ELR (cell line): ENCODE data around the gene SAMD4B.
A peak's percentile ranks its signal among the peaks of the same experiment; 100 is the strongest.
"Not testable (repeated sequence)": the region's sequence is repeated elsewhere in the genome, so short reads cannot be mapped to it uniquely, and the experiment has no call there.

Experiments used
- DNase-seq: peaks from one replicate; pipeline ENCODE4 v3.0.0-alpha.2; 2015; ENCODE audit warnings: low read depth

SAMD4B gene, protein sequence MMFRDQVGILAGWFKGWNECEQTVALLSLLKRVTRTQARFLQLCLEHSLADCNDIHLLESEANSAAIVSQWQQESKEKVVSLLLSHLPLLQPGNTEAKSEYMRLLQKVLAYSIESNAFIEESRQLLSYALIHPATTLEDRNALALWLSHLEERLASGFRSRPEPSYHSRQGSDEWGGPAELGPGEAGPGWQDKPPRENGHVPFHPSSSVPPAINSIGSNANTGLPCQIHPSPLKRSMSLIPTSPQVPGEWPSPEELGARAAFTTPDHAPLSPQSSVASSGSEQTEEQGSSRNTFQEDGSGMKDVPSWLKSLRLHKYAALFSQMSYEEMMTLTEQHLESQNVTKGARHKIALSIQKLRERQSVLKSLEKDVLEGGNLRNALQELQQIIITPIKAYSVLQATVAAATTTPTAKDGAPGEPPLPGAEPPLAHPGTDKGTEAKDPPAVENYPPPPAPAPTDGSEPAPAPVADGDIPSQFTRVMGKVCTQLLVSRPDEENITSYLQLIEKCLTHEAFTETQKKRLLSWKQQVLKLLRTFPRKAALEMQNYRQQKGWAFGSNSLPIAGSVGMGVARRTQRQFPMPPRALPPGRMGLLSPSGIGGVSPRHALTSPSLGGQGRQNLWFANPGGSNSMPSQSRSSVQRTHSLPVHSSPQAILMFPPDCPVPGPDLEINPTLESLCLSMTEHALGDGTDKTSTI

DNA sequence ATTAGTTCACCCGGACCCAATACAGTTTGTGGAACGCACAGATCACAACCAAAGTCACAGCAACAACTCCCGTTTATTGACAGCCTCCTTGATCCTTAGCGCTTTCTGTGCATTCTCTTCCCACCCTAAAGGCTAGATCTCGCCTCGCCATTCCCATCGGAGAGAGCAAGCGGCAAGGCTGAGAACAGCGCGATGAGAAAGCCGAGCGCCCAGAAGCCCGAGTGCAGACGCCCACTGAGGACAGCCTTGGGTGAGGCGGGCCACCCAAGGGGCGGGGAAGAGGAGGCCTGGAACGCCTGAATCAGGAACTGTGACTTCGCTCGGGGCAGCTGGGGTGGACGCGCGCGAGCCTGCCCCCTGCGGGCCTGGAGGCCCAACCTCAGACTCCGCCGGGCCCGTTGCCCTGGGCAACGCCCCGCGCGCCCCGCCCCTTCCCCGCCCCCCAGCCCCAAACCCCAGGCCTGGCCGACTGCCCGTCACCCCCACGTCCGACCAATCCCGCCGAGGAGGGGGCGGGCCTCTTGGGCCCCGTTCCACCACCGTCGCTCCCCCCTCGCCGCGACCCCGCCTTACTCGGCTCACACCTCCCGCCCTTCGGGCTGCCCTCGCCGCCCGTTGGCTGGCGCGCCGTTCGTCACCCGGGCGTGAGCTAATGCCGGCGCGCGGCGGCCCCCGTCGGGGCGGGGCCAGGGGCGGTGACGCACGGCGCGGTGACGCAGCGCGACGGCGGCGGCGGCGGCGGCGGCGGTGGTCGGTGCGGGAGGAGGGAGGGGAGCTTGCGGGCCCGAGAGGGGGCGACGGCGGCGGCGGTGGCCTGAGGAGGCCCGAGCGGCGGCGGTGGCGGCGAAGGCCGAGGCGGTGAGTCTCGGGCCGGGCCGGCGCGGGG lies at the start of gene SAMD4B:
TSS of gene SAMD4B (plus strand) at position 703 of the 886 bp plus-strand sequence. CDS start 14,473 bp downstream, outside the sequence.
- DNase-seq = peak; percentile 97

DNA sequence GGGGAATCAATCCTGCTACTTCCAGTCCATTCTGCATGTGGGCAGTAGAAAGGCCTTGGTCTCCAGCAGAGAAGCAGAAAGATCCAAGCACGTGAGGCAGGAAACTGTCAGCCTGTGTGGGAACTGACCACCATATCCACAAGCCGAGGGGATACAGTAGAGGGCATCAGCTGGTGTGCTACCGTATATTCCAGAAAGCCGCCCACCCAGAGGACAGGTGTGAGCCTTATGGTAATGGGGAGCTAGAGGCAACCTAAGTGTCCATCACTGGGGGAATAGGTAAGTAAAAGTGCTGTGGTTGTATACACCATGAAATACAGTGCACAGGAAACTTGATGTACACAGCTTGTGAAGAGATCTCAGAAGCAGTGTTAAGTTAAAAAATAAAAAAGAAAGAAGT lies 48.8 kb upstream of the SAMD4B start:
- DNase-seq = no peak

DNA sequence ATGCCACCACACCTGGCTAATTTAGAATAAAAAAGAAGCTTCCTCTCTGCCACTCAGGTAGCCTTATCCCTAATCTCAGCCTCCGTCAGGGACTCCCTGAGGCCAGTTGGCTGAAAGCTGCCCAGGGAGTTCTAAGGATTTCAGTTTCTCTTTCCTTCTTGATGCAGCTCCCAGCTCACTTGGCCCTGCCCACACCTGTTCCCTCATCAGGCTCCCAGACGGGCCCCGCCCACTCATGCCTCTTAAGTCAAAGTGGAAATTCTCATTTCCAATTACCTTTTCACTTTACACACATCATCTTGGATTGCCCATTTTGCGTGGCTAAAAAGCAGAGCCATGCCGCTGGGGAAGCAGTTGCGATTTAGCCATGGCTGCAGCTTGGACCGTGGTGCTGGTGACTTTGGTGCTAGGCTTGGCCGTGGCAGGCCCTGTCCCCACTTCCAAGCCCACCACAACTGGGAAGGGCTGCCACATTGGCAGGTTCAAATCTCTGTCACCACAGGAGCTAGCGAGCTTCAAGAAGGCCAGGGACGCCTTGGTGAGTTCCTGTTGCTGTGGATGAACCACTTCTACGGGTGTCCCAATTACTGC lies 46.1 kb upstream of the SAMD4B start, which contains the start of gene IFNL1:
TSS of gene IFNL1 (plus strand) at position 353 of the 591 bp plus-strand sequence. CDS start at position 368, 15 bp downstream.
- no peak for DNase-seq

DNA sequence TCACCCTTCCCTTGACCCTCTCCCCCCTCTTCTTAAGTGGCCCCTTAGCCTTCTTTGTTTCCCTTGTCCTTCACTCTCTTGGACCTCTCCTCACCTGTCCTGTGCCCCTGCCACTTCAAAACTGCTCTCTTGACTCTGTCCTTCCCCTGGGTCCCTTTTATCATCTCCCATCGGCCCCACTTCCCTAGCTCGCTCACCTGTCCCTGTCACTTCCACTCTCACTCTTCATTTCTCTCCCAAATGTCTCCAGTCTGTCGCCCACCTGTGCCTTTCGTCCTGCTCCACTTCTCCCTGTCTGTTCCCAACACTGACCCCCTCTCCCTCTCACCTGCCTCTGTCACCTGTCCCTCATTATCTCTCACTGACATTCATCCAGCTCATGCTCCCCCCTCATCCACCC lies 45.3 kb upstream of the SAMD4B start:
- no peak for DNase-seq

DNA sequence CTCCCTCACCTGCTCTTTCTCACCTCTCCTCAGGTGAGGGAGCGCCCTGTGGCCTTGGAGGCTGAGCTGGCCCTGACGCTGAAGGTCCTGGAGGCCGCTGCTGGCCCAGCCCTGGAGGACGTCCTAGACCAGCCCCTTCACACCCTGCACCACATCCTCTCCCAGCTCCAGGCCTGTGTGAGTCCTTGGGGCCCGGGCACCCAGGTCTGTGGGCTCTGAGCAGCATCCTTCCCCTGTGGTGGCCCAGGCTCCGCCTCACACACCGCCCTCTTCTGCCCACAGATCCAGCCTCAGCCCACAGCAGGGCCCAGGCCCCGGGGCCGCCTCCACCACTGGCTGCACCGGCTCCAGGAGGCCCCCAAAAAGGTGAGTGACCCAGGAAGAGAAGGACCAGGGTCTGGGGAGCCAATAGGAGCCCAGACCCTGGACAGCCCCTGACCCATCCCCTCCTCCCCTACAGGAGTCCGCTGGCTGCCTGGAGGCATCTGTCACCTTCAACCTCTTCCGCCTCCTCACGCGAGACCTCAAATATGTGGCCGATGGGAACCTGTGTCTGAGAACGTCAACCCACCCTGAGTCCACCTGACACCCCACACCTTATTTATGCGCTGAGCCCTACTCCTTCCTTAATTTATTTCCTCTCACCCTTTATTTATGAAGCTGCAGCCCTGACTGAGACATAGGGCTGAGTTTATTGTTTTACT lies 44.1 kb upstream of the SAMD4B start:
- no peak for DNase-seq

DNA sequence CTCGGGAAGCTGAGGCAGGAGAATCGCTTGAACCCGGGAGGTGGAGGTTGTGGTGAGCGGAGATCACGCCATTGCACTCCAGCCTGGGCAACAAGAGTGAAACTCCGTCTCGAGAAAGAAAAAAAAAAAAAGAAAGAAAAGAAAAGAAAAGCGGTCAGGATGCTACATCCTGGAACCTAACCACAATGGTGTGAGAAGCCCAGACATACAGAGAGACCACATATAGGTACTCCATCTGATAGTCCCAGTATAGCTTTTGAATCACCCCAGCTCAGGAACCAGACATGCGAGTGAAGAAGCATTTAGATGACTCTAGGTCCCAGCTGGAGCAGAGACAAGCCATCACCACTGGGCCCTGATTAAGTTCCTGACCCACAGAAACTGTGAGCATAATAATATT lies 42.8 kb upstream of the SAMD4B start:
- DNase-seq = no peak

DNA sequence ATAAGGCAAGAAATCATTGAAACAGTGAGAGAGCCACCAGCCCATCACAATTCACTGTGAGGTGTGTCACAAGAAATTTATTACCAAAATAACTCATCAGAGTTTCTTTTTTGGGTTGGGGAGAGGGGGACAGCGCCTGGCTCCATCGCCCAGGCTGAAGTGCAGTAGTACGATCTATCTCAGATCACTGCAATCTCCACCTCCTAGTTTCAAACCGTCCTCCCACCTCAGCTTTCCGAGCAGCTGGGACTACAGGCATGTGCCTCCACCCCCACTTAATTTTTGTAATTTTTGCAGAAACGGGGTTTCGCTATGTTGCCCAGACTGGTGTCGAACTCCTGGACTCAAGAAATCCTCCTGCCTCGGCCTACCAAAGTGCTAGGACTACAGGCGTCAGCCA lies 42.4 kb upstream of the SAMD4B start:
- no peak for DNase-seq

DNA sequence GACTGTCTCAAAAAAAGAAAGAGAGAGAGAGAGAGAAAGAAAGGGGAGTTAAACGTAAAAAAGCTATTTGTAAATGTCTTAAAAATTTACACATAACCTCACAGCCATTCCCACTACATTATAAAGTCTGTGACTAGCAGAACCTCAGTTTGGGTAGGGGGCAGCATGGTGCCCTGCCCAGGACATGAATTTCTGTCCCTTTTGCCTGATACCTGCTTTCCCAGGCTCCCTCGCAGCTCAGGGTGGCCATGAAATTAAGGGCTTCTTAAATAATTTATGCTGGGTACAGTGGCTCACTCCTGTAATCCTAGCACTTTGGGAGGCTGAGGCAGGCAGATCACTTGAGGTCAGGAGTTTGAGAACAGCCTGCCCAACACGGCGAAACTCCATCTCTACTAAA lies 41.2 kb upstream of the SAMD4B start:
- DNase-seq = no peak

DNA sequence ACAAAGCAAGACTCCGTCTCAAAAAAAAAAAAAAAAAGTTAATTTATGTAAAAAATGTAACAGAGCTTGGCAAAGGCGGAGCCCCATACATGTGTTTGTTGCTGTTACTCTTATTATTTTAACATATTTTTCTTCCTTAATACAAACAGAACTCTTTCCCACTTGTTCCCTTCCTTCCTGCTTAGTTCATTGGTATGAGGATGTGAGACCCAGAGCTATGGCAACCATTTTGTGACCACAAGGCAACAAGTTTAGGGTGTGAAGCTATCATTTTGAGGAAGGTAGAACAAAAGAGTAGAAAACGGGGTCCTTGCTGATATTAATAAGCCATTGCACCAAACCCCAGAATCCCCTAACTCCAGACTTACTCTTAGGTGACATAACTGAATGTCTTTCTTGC lies 40.7 kb upstream of the SAMD4B start:
- no peak for DNase-seq

DNA sequence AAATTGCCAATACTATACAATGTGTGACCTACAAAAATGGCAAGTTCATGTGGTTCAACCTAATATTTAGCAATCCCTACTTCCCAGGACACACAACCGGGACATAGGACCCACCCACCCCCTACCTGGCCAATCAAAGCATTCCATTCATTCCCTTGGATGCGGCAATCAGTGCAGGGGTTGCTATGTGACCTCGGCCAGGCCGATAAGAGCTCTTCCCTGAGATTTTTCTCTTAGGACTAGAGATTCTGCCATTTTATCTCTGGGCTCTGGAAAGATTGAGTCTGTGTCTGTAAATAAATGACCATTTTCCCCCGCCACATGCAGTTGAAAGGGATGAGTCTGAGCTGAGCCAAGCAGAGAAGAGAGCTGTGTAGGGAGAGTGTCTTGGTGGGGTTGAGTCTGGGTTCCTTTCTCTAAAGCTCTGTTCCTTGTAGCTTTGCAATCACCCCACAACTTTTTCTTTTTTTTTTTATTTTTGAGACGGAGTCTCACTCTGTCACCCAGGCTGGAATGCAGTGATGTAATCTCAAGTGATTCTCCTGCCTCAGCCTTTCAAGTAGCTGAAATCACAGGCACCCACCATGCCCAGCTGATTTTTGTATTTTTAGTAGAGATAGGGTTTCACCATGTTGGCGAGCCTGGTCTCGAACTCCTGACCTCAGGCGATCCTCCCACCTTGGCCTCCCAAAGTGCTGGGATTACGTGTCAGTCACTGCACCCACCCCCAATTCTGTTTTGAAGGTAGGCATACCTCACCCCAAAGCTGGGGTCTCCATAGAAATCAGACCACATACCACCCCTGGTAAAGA lies 38.6 kb upstream of the SAMD4B start:
- no peak for DNase-seq

DNA sequence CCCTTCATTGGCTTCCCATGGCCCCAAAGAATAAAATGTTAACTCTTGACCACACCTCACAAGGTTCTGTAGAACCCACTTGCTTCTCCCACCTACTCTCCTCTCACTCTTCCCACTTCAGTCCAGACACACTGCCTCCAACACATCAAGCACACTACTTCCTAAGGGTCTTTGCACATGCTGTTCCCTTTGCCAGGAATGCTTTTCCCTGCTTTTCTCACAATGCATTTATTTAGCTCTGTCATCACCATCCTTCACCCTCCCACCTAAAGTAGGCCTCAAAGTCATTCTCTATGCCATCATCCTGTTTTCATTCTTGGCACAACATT lies 38.1 kb upstream of the SAMD4B start:
- no peak for DNase-seq

DNA sequence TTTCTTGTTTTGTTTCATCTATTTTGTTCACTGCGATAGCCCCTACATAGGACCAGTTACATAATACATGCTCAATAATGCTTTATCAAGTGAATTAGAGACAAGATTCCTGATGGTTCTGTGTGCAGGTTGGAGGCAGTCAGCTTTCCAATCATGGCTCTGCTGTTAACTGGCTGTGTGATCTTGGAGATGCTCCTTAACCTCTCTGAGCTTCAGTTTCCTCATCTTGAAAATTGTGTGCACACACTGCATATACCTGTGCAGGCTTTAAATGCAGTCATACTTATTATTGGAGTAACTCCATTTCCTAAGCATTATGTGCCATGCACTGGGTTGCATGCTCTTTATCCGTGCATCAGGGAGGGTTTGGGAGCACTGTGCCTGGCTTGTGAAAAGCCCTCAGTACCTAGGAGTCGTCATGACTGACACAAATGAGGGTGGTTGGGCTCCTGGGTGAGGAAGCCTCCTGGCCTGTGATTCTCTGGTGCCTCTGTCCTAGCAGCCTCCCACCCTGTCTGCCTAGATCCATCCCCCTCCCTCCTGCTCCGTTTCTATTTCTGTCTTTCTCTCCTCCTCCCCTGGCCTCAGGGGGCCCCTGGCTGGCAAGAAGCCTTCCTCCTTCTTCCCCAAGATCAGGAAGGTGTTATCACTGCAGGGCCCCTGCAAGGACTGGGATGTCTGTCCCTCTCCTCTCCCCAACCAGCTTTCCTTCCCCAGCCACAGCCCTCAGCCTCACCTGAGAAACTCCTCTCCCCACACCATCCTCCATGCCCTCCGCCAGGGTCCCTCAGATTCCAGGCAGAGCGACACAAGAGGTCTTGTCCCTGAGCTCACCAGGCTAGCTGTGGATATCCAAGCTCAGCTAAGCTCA lies 37.3 kb upstream of the SAMD4B start:
- DNase-seq = no peak

DNA sequence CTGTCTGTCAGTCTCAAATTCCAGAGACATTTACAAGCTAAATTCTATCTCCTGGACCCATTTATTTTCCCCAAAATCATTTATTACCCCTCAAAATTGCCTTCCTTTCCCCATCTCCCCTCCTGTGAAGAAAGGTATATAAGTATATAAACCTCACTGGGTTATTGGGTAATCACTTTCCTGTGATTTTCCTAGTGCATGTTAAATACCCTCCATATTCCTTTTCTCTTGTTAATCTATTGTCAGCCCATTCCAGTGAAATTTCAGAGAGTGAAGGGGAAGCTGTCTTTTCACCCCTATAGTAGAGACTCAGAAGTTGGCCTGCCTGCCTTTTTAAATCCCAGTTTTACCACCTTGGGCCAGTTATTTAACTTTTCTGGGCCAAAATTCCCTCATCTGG lies 36.1 kb upstream of the SAMD4B start:
- DNase-seq = no peak

DNA sequence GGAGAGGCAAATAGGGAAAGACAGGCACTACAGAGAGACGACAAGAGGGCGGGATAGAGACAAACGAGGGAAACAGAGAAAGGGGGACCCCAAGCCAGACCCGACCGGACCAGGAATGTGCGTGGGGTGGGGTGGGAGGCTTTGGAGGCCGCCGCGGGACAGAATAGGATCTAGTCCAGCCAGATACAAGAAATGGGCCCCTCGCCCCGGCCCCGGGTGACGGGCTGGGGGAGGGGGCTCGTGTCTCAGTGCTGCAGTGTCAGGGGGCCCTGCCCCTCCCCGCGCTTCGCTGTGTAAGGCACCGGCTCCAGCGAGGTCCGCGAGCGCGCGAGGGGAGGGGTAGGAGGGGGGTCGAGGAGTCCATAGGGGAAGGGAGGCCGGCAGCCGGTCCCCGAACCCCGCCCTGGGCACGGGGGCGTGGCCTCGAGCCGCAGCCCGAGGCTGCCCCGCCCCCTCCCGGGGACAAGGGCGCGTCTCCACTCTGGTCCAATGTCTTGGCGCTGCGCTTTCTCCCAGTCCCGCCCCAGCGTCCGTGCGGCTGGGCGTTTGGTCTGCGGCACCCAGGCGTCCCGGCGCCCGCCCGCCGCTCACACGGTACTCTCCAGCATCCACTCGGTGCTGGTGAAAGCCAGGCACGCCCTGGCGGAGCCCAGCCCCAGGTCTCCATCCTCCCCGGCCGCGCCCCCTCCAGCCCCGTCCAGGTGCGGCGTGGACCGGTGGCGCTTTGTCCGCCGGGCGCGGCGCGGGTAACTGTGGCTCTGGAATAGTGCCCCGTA lies 35.0 kb upstream of the SAMD4B start:
- DNase-seq = no peak

DNA sequence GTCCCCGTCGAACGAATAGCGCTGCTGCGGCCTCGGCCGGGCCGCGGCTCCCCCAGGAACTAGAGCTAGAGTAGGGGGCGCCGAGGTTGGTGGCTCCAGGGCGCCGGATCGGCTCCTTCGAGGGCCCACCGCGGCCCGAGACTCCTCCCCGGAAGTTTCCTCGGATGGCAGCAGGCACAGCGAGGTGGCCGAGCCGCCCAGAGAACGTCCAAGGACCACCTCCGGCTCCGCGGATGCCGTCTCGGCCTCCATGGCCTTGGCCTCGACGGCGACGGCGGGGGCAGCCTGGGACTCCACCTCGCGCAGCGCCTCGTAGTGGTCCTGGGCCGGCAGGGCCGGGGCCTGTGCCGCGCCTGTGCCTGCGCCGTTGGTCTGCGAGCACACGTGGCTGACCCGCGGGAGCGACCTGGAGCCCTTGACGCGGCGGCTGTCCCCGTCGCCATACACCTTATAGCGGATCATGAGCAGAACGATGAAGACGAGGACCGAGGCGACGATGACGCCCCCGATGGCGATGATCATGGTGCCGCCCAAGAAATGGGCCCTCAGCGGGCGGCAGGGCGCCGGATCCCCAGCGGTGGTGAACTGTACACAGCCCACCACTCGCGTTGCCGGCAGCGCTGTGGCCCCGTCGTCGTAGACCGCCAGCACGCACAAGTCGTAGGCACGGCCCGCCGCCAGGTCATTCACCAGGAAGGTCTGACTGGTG lies 34.2 kb upstream of the SAMD4B start:
- no peak for DNase-seq

DNA sequence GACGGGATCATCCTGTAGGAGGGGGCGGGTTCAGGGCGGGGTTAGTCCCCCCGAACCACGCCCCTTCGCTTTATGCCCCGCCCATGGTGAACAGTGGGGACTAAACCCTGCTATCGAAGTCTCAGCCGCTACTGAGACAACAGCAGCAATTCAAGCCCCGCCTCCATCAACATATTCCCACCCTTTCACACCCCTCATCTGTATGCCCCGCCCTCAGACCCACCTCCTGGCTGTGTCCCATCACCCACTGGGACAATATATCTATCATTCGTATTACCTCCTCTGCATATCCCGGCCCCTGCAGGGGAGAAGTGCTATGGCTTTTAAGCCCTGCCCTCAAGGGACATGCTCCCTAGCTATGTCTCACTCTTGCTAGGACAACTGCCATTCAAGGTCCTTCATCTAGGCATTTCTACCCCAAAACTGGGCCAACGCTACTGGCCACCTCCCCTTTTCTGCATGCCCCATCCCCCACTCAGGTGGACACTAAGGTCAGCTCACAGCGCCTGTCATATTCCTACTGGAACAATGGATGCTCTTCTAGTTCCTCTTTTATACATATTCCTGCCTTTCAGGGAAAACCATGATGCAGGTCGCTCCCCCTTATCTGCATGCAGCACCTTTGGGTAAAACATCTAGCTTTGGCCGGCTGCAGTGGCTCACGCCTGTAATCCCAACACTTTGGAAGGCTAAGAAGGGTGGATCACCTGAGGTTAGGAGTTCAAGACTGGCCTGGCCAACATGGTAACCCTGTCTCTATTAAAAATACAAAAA lies 33.5 kb upstream of the SAMD4B start:
- no peak for DNase-seq

DNA sequence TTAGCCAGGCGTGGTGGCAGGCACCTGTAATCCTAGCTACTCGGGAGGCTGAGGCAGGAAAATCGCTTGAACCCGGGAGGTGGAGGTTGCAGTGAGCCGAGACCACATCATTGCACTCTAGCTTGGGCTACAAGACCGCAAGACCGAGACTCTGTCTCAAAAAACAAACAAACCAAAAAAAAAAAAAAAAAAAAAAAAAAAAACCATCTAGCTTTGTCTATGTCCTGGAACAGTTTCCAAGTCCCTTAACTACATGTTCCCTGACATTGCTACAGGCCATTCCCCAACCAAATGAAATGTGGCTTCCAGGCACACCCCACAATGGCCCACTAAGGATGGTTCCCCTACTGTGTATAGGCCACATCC lies 32.9 kb upstream of the SAMD4B start:
- DNase-seq = not testable (repeated sequence)
